GM19455 (cell line): ENCODE data around the gene TTLL10.
"Not testable (repeated sequence)": the region's sequence is repeated elsewhere in the genome, so short reads cannot be mapped to it uniquely, and the experiment has no call there.

Source experiments
- ATAC-seq: cut with Tn5 transposase; IDR thresholded peaks from one replicate; pipeline ENCODE4 v1.9.1; 2021; ENCODE audit not compliant: unreplicated experiment

The TTLL10 gene

GRCh38 chr1:1170215-1171091 lies 3.2 kb upstream of the TTLL10 start:
- no peak for ATAC-seq

DNA sequence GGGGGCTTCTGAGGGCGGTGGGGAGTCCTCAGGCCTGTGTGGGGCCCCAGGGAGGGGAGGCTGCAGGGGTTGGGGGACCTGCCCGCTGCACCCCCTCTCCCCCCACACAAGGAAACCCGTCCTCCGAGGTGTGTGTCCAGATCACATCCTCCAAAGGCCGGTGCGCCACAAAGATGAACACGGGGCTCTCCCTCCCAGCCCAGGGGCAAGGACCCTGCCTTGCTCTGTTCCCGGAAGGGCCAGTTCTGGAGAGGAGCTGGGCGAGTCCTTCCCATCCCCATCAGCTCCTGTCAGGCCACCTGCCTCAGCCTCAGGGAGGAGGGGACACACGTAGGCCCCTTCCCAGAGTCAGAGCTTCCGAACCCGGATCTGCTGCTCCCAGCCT lies 2.5 kb upstream of the TTLL10 start:
- no peak for ATAC-seq

GRCh38 chr1:1171546-1172340 lies 1.9 kb upstream of the TTLL10 start:
- no peak for ATAC-seq

GRCh38 chr1:1173061-1173792 lies 453 bp upstream of the TTLL10 start:
- ATAC-seq = no peak

DNA sequence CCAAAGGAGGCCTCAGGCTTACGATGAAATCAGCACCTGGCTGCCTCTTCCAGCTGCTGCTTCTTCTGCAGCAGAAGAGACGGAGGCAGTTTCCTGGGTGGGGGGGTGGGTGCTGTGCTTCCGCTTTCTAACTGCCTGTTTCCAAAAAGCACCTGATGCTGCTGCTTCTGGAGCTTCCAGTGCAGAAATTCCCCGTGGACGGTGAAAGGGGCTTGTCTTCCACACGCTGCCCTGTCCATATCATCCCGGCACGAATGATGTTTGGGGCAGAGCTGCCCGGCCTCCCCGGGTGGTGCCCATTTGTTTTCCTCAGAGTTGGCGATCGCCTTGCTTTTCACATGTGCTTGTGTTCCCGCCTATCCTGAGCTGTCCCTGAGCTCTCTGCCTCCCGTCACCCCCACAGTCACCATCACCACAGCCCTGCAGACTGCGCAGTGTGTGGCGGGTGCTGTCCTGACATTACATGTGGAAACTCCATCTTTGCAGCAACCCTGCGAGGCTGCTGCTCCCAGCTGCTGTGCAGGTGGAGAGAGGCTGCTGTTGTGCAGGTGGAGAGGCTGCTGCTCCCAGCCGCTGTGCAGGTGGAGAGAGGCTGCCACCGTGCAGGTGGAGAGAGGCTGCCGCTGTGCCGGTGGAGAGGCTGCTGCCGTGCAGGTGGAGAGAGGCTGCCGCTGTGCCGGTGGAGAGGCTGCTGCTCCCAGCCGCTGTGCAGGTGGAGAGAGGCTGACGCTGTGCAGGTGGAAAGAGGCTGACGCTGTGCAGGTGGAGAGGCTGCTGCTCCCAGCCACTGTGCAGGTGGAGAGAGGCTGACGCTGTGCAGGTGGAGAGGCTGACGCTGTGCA lies 1.8 kb downstream of the TTLL10 start:
- ATAC-seq = no peak

- ATAC-seq = not testable (repeated sequence)
Observed at GRCh38 chr1:1176063-1176761, 2.5 kb downstream of the TTLL10 start.

- ATAC-seq = no peak
Observed at GRCh38 chr1:1176931-1177330, 3.3 kb downstream of the TTLL10 start.

- no peak for ATAC-seq
Observed at GRCh38 chr1:1177452-1178206, 3.9 kb downstream of the TTLL10 start.

DNA sequence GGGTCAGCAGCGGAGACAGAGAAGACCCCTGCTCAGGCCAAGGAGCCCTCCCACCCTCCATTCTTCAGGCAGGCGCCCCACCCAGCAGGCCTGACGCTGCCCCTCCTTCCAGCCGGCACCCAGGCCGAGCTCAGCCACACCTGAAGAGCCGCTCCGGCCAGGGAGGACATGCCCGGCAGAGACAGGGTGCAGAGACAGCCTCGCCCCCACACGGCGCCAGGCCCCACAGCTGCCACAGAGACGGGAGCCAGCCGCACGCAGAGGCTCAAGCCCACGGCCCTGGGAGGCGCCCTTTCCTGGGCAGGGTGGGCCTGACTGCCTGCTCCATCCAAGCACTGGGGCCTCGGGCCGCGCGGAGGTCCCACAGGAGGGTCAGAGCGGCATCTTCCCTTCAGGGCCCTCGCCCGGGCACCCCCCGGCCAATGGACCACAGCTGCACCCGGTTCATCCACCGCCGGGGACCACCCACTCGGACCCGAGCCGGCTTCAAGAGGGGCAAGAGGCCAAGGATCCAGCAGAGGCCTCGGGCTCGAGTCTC lies 5.2 kb downstream of the TTLL10 start:
- no peak for ATAC-seq

GRCh38 chr1:1179346-1179982 lies 5.8 kb downstream of the TTLL10 start:
- ATAC-seq = no peak

DNA sequence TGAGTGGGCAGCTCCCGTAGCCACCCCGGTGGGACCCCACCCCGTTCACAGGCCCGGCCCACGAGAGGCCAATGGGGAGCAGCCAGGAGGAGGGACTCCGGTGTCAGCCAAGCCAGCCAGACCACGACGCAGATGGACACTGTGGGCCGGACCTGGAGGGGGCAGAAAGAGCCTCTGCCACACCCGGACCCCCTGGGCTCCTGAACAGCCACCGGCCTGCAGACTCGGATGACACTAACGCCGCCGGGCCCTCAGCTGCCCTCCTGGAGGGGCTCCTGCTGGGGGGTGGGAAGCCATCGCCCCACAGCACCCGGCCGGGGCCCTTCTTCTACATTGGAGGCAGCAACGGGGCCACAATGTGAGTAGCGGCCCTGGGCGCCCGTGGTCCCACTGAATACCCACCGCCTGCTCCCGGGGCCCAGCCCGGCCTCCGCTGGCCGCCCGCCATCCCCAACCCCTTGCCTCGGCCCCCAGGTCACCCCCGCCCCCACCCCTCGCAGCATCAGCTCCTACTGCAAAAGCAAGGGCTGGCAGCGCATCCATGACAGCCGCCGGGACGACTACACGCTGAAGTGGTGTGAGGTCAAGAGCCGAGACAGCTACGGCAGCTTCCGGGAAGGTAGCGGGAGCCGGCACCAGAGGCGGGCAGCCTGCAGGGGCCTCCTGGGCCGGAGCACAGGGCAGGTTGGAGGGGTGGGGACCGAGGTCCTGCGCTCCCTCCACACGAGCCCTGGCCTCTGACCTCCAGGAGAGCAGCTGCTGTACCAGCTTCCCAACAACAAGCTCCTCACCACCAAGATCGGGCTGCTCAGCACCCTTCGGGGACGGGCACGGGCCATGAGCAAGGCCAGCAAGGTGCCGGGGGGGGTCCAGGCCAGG lies 6.5 kb downstream of the TTLL10 start:
- ATAC-seq = no peak

- no peak for ATAC-seq
Observed at GRCh38 chr1:1181129-1181937, 7.7 kb downstream of the TTLL10 start.

DNA sequence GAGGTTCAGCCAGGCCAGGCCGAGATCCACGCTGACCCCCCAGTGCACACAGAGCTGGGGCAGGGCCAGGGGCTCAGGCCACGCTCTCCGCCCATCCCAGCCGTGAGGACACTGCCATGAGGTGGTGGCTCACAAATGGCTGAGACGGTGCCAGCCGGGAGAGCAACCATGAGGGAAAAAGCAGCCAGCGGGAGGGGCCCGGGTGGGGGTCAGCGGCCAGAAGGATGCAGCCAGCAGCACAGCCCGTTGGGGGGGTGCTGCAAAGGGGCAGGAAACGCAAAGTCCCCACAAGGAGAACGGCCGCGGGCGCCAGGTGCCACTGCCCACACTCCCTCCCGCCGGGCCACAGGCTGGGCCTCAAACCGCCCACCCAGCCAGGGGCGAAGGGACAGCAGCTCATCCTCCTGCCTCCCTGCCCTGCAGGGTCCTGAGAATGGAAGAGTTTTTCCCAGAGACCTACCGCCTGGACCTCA lies 8.3 kb downstream of the TTLL10 start:
- no peak for ATAC-seq

DNA sequence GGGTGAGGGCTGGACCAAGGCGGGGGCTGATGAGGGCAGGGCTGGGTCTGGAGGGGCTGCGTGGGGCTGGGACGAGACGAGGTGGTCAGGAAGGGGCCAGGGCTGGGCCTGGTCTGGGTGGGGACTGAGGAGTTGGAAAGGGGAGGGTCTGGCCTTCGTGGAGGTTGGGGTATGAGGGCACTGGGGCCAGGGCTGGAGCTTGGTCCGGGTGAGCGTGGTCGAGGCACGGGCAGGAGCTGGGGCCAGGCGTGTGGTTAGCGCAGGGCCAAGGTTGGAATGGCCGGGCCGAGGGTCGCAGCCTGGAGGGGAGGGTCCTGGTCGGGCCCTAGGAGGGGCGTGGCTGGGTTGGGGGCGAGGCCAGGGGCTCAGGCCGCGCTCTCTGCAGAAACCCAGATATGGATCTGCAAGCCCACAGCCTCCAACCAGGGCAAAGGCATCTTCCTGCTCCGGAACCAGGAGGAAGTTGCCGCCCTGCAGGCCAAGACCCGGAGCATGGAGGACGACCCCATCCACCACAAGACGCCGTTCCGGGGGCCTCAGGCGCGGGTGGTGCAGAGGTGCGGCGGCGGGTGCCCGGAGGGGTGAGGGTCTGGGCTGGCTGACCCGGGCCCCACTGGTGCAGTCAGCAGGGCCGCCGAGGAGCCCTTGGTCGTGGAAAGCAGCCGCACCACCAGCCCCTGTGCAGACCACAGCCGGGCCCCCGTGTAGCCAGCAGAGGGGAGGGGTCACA lies 9.0 kb downstream of the TTLL10 start:
- no peak for ATAC-seq

DNA sequence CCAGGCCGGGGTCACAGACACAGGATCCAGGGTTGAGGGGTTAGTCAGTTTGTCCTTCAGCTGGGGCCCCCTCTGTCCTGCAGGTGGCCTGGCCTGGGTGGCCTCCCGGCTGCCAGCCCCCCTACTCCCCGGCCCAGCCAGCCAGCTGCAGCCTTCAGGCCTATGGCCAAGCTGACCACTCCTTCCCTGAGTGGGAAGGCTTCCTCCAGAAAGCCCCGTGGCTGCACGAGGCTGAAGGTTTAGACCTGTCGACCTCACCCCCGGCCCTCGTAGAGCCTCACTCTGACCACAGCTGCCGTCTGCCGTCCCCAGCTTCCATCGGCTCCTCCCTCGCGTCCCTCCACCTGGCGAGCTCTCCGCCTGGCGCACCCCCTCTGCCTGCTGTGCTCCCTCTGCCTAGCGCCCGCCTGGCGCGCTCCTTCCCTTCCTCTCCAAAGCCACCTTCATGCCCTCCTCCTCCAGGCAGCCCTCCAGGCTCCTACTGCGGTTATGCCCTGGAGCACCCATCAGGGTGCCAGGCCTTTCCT lies 9.6 kb downstream of the TTLL10 start:
- ATAC-seq = no peak
